Astrocyte of the spinal cord (primary cell): ENCODE measurements around the gene MYORG.
"Not testable (repeated sequence)": the region's sequence is repeated elsewhere in the genome, so short reads cannot be mapped to it uniquely, and the experiment has no call there.

Source experiments
- DNase-seq: peaks from one replicate; pipeline ENCODE4 v3.0.0; 2011; ENCODE audit warnings: low read depth, low spot score
- H3K4me3 ChIP-seq: 2 replicates; pipeline ENCODE4 v1.5.1; 2011; ENCODE audit warnings: low read depth, mild to moderate bottlenecking, low read length, moderate library complexity
- in situ Hi-C: cut with HindIII; loops from 2 replicates; pipeline ENCODE4 v1.10.0; 2017; ENCODE audit warnings: low sequenced_read_pairs
- TF ChIP-seq, protein P1 (sequence below): IDR thresholded peaks from 2 replicates; pipeline ENCODE4 v1.5.1; 2012; ENCODE audit warnings: low read depth, mild to moderate bottlenecking, low read length, inconsistent platforms

The MYORG gene

DNA sequence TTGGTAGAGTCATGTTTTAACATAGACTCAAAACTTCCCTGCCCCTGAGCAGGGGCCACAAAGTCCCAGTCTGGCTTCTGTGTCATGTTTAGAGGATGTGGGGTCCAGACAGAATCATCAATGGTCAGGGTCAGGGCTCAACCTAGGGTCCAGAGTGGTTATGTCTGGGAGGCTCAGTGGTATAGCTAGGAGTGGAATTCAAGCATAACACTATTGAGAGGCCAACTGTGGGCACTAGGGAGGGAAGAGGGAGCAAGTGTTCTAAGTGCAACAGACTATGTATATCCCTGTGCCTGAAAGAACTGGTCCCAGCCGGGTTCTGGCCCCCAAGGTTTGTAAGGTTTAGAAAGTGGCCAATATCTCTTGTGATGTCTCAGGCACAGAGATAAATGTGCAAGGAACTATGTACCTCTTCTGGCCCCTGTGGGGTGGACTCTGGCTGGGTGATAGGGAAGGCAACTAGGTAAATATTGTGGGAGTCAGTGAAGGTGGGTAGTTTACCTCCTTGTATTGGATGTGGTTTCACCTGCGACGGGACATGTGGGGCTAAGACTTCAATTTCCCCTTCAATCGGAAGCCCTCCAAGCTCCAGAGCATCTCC, 14.0 kb downstream of the MYORG start:
- H3K4me3 ChIP-seq = no peak overlapping the region
- no peak for DNase-seq
- TF ChIP-seq, protein P1, sequence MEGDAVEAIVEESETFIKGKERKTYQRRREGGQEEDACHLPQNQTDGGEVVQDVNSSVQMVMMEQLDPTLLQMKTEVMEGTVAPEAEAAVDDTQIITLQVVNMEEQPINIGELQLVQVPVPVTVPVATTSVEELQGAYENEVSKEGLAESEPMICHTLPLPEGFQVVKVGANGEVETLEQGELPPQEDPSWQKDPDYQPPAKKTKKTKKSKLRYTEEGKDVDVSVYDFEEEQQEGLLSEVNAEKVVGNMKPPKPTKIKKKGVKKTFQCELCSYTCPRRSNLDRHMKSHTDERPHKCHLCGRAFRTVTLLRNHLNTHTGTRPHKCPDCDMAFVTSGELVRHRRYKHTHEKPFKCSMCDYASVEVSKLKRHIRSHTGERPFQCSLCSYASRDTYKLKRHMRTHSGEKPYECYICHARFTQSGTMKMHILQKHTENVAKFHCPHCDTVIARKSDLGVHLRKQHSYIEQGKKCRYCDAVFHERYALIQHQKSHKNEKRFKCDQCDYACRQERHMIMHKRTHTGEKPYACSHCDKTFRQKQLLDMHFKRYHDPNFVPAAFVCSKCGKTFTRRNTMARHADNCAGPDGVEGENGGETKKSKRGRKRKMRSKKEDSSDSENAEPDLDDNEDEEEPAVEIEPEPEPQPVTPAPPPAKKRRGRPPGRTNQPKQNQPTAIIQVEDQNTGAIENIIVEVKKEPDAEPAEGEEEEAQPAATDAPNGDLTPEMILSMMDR = no peak
- in situ Hi-C loops = no loop called here

DNA sequence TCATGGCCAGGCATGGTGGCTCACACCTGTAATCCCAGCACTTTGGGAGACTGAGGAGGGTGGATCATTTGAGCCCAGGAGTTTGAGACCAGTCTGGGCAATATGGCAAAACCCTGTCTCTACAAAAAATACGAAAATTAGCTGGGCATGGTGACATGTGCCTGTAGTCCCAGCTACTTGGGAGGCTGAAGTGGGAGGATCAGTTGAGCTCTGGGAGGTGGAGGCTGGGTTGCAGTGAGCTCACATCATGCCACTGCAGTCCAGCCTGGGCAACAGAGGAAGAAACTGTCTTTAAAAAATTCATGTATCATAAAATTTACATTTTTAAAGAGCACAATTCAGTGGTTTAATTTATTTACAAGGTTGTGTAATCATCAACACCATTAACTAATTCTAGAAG, 23.7 kb downstream of the MYORG start:
- DNase-seq, H3K4me3 ChIP-seq, in situ Hi-C loops: not testable (repeated sequence)

DNA sequence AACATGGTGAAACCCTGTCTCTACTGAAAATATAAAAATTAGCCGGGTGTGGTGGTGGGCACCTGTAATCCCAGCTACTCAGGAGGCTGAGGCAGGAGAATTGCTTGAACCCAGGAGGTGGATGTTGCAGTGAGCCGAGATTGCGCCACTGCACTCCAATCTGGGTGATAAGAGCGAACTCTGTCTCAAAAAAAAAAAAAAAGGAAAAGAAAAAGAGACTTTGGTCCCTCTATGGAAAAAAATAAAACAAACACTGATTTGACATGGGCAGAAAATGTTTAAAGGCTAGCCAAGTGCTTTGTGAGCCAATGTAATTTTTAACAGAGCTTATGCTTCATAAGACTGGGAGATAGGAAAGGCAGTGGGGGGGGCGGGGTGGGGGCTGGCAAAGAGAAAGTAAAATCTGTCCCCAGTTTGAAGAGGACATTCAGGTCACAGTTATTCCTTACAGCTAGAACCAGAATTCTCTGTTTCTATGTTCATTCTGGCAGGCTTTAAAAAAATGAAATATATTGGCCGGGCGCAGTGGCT, 24.5 kb downstream of the MYORG start:
- H3K4me3 ChIP-seq, in situ Hi-C loops, DNase-seq: not testable (repeated sequence)

DNA sequence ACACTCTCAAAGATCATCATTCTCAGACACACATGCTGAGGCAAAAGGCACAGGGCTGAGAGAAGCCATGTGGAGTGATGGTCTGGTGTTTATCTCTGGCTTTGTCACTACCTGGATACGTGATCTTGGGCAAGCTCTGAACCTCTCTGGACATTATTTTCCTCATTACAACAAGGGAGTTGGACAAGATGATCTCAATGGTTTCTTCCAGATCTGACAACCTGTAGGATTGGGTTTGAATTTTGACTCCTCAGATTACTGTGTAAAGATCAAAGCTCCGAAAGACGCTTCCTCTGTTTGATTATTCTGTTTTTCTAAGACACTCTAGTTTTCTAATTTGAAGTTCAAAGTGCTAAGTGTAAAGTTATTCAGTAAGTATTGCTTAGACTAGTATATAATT, 27.4 kb downstream of the MYORG start:
- no peak for DNase-seq
- TF ChIP-seq, protein P1 = no peak
- in situ Hi-C loops = no loop called here
- H3K4me3 ChIP-seq = no peak overlapping the region

DNA sequence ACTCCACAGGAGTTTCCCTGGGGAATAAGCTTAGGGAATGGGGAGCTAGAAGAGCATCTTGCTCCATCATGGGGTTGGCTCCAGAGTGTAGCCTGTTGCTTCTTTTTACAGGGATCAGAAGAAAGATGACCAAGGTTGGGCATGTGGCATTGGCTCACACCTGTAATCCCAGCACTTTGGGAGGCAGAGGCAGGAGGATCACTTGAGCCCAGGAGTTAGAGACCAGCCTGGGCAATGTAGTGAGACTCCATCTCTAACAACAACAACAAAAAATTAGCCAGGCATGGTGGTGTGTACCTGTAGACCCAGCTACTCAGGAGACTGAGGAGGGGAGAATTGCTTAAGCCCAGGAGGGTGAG, 28.9 kb downstream of the MYORG start:
- DNase-seq = no peak
- TF ChIP-seq, protein P1 = no peak
- in situ Hi-C loops = no loop called here
- no peak overlapping the region for H3K4me3 ChIP-seq

DNA sequence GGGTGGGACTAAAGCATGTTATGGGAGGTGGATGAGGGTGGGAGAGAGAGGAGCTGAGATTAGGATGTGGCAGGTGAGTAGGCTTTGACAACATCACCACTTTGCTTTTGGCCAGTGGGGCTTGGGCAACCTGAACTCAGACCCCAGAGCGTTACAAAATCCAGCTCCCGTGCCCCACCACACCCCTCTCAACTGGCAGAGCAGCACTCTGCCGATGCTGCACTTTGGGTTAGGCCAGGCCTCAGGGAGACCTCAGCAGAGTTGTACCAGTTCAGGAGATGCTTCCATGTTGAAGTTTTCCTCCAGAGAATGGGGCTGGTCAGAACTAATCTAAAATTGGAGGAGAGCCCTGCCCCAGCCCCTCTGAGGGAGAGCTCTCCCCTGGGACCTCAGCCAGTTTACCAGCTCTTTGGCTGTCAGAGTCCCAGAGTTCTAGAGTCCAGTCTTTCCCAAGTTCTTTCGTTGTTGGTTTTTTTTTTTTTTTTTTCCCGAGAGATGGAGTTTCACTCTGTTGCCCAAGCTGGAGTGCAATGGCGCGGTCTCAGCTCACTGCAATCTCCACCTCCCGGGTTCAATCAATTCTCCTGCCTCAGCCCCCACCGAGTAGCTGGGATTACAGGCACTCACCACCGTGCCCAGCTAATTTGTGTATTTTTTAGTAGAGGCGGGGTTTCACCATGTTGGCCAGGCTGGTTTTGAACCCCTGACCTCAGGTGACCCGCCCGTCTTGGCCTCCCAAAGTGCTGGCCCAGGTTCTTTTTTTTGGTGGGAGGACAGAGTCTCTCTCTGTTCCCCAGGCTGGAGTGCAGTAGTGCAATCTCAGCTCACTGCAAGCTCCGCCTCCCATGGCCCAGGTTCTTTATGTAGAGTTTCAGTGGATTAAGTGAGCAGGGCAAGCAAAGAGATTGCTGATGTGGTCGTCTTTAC, 29.6 kb downstream of the MYORG start:
- H3K4me3 ChIP-seq = no peak overlapping the region
- in situ Hi-C loops = no loop called here
- no peak for DNase-seq
- TF ChIP-seq, protein P1 = no peak

DNA sequence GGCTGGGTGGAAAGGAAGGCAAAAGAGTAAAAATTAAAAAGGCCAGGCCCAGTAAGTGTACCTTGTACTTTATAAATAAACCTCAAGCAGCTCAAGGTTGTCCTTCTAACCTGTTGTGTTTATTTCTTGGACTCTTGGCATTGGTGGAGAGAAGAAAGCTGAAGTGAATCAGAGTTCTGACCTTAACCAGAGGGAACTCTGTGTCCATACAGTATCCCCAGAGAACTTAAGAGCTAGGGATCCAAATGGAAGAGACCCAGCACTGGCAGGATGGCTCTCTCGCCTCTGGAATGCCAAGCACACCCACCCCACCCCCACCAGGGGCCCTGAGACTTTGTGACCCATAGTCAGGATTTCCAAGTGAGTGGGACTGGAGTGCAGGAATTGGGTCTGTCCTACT, 33.1 kb downstream of the MYORG start:
- TF ChIP-seq, protein P1 = no peak
- in situ Hi-C loops = no loop called here

More for the DNA sequence above, 33.1 kb downstream of the MYORG start:
- no peak overlapping the region for H3K4me3 ChIP-seq
- DNase-seq = no peak
